Tibial artery (tissue), 4 donors: Measurements from ENCODE around the gene DUOX2.

ENCODE experiments used
- DNase-seq, 2 donors: peaks; one replicate each; pipeline ENCODE4 v3.0.0-alpha.2; 2019
- H3K27ac ChIP-seq, 2 donors: fragments of 200-600 bp; sonication (generic) in 1 of 2; 1 replicate in 1 of 2; 2 replicates in 1 of 2; pipeline ENCODE4 v1.5.1; 2018 to 2019; ENCODE audit warnings: mild to moderate bottlenecking in 1 of 2
- H3K27me3 ChIP-seq, 2 donors: fragments of 200-600 bp; sonication (generic) in 1 of 2; one replicate each; pipeline versions ENCODE4 v1.5.1 to v1.6.0; 2016 to 2019
- H3K36me3 ChIP-seq, 3 donors: fragments of 200-600 bp; sonication (generic) in 2 of 3; one replicate each; pipeline ENCODE4 v1.5.1; 2016 to 2019; ENCODE audit warnings: mild to moderate bottlenecking in 2 of 3
- H3K4me1 ChIP-seq, 4 donors: fragments of 200-600 bp; sonication (generic) in 2 of 4; 1 replicate in 3 of 4; 2 replicates in 1 of 4; pipeline ENCODE4 v1.5.1; 2016 to 2019
- H3K4me3 ChIP-seq, 2 donors: fragments of 200-600 bp; sonication (generic) in 1 of 2; 1 replicate in 1 of 2; 2 replicates in 1 of 2; pipeline ENCODE4 v1.5.1; 2018 to 2019; ENCODE audit warnings: mild to moderate bottlenecking in 2 of 2
- H3K9me3 ChIP-seq, 3 donors: fragments of 200-600 bp; sonication (generic) in 1 of 3; one replicate each; pipeline ENCODE4 v1.5.1; 2016 to 2019
- CTCF ChIP-seq, 2 experiments: fragments of 200-600 bp in 1 of 2; fragments of 450-650 bp in 1 of 2; IDR thresholded peaks; one replicate each; pipeline ENCODE4 v1.5.1; 2017 to 2019; ENCODE audit warnings: antibody characterized with exemption in 2 of 2, mild to moderate bottlenecking in 1 of 2, moderate library complexity in 1 of 2
- intact Hi-C: fragments of 100-400 bp; cut with DNase I; formaldehyde crosslinking; loops from one replicate; pipeline ENCODE4 v1.15.0; 2023; ENCODE audit warnings: low total_unique reads

DUOX2 gene

GRCh38 chr15:45117308-45118130, 3.5 kb upstream of the DUOX2 start:
- Histone ChIP-seq H3K27me3 (peaks cover 0 to 92% of the 10 kb centered on the region in 2 donors), H3K4me3 (peak overlapping the region; percentile 22 to 36), H3K4me1 (peaks cover 0 to 38% (median 31%) of the 10 kb centered on the region in 4 donors), H3K36me3 (no peaks in the 10 kb centered on the region), H3K9me3 (no peaks in the 10 kb centered on the region), H3K27ac (no peak overlapping the region)
- no peak for DNase-seq
- intact Hi-C loops: no loop called here
- no peak for TF ChIP-seq CTCF (IDR thresholded peaks at IDR 0.05)

- DNase-seq: no peak
- H3K36me3 ChIP-seq: no peaks in the 10 kb centered on the region
- H3K4me1 ChIP-seq: peaks cover 0 to 45% (median 35%) of the 10 kb centered on the region in 4 donors
- no peak for TF ChIP-seq CTCF (IDR thresholded peaks at IDR 0.05)
- H3K4me3 ChIP-seq: peak overlapping the region in 1 of 2 donors; percentile 25
- intact Hi-C loops: no loop called here
- no peaks in the 10 kb centered on the region for H3K9me3 ChIP-seq
- H3K27me3 ChIP-seq: peaks cover 0 to 95% of the 10 kb centered on the region in 2 donors
- H3K27ac ChIP-seq: no peak overlapping the region
These were observed 2.7 kb upstream of the DUOX2 start for GRCh38 chr15:45116482-45117307.

- Histone ChIP-seq H3K36me3 (no peaks in the 10 kb centered on the region), H3K27me3 (peaks cover 0 to 93% of the 10 kb centered on the region in 2 donors), H3K4me1 (peaks cover 0 to 46% (median 36%) of the 10 kb centered on the region in 4 donors), H3K9me3 (no peaks in the 10 kb centered on the region), H3K4me3 (no peak overlapping the region), H3K27ac (no peak overlapping the region)
- intact Hi-C loops: no loop called here
- no peak for TF ChIP-seq CTCF (IDR thresholded peaks at IDR 0.05)
- no peak for DNase-seq
These were observed 2.1 kb upstream of the DUOX2 start for GRCh38 chr15:45116006-45116481.

GRCh38 chr15:45115312-45115820, 1.4 kb upstream of the DUOX2 start:
- Histone ChIP-seq H3K9me3 (no peaks in the 10 kb centered on the region), H3K27me3 (peaks cover 0 to 91% of the 10 kb centered on the region in 2 donors), H3K36me3 (no peaks in the 10 kb centered on the region), H3K4me3 (no peak overlapping the region), H3K27ac (no peak overlapping the region), H3K4me1 (peaks cover 0 to 46% (median 36%) of the 10 kb centered on the region in 4 donors)
- TF ChIP-seq CTCF (IDR thresholded peaks at IDR 0.05): no peak
- DNase-seq: no peak
- intact Hi-C loops: no loop called here

- intact Hi-C loops: no loop called here
- no peak for TF ChIP-seq CTCF (IDR thresholded peaks at IDR 0.05)
- Histone ChIP-seq H3K27me3 (peaks cover 0 to 91% of the 10 kb centered on the region in 2 donors), H3K27ac (no peak overlapping the region), H3K4me1 (peaks cover 0 to 46% (median 36%) of the 10 kb centered on the region in 4 donors), H3K36me3 (no peaks in the 10 kb centered on the region), H3K4me3 (no peak overlapping the region), H3K9me3 (no peaks in the 10 kb centered on the region)
- no peak for DNase-seq
These were observed 746 bp upstream of the DUOX2 start for GRCh38 chr15:45114751-45115085.
